Measurements from ENCODE around the gene TRERF1.

Gene TRERF1

GRCh38 chr6:42366999-42367352 lies 84.8 kb downstream of the TRERF1 start:
- no peak for DNase-seq (ENCODE audit: low read depth)
- TF ChIP-seq CTCF (IDR thresholded peaks at IDR 0.05; ENCODE audit: insufficient read depth, low read depth, low read length, missing control alignments), result no peak
- peak overlapping the region; percentile 50 for H3K4me3 ChIP-seq (ENCODE audit: low read depth, low read length)

DNA sequence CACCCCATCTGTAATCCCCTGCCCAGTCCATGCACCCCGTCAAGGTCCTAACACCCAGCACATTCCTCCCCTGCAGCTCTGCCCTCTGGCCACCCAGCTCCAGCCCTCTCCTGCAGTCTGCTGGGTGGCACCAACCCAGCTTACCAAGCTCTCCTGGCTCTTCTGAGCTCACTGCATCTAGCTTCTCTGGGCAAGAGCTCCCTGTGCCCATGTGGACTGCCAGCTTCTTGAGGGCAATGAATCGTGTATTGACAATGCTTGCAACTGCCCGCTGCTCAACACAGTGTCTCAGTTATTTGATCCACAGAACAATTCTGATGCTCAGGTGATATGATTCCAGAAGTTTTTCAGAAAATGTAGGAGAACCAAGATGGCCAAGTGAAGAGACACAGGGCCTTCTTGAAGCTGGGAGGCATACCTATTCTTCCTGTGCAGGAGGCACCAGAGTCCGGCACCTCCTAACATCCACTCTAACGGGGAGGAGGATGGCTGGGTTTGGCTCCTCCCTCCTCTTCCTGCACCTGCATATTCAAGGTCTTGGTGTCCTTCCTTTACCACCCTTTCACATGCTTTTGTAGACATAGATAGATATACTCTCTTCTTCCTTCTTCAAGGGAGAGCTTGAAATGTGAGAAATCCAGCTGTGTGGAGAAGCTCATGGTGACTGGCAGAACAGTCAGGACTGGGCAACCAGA lies 85.6 kb downstream of the TRERF1 start:
- TF ChIP-seq CTCF (IDR thresholded peaks at IDR 0.05; ENCODE audit: insufficient read depth, low read depth, low read length, missing control alignments), result no peak
- DNase-seq (ENCODE audit: low read depth), result peak; percentile 32
- H3K4me3 ChIP-seq (ENCODE audit: low read depth, low read length), result no peak overlapping the region

DNA sequence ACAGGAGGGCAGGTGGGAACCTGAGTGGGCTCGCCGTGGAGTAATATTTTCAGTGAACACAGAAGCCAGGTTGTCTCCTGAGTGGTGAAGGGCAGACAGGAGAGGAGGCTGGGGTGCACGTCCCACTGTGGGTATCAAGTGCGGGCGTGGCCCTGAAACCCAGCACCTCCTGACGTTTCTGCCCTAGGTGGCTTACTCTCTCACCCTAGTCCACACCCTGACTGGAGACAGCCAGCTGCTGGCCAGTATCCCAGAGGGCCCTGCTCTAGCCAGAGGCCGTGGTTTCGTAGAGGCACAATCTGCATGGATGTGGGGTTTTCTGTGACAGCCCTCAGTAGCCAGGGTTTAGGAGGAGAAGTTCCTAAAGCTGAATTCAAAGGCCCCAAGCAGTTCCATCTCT lies 86.7 kb downstream of the TRERF1 start:
- TF ChIP-seq CTCF (IDR thresholded peaks at IDR 0.05; ENCODE audit: insufficient read depth, low read depth, low read length, missing control alignments), result no peak
- no peak for DNase-seq (ENCODE audit: low read depth)
- H3K4me3 ChIP-seq (ENCODE audit: low read depth, low read length), result no peak overlapping the region

- H3K4me3 ChIP-seq (ENCODE audit: low read depth, low read length), result no peak overlapping the region
- DNase-seq (ENCODE audit: low read depth), result no peak
- TF ChIP-seq CTCF (IDR thresholded peaks at IDR 0.05; ENCODE audit: insufficient read depth, low read depth, low read length, missing control alignments), result no peak
Observed at GRCh38 chr6:42363926-42364849, 87.5 kb downstream of the TRERF1 start.

GRCh38 chr6:42361036-42361435 lies 90.7 kb downstream of the TRERF1 start:
- TF ChIP-seq CTCF (IDR thresholded peaks at IDR 0.05; ENCODE audit: insufficient read depth, low read depth, low read length, missing control alignments), result no peak

DNA sequence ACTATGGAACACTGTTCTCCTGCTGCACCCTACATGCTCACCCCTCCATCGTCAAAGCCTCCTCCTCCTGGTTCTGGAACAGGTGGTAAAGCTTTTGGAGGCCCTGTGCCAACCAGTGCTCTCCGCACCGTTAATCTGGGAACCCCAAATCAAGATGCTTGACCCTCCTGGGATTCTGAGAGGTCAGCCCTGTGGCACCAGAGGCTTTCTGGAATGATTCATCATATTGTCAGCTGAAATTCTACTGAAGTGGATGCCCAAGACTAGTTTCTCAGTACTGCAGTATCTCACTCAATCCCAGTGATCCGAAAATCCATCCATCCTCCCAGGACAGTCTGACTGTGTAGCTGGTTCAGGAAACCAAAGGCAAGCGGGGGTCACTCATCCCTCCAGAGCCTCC lies 92.7 kb downstream of the TRERF1 start:
- DNase-seq (ENCODE audit: low read depth), result no peak
- H3K4me3 ChIP-seq (ENCODE audit: low read depth, low read length), result no peak overlapping the region
- TF ChIP-seq CTCF (IDR thresholded peaks at IDR 0.05; ENCODE audit: insufficient read depth, low read depth, low read length, missing control alignments), result no peak

More at GRCh38 chr6:42361036-42361435, 90.7 kb downstream of the TRERF1 start:
- H3K4me3 ChIP-seq (ENCODE audit: low read depth, low read length), result no peak overlapping the region
- DNase-seq (ENCODE audit: low read depth), result no peak
